PFSK-1 (cell line): Measurements from ENCODE around the gene IL17RD.

Experiments
- FOXP2 ChIP-seq: optimal IDR thresholded peaks from 2 replicates; pipeline ENCODE3; 2011; ENCODE audit warnings: borderline replicate concordance, control low read depth, inconsistent platforms; ENCODE audit not compliant: insufficient read depth; ENCODE audit errors: extremely low read length, extremely low read depth
- POLR2AphosphoS5 ChIP-seq: IDR thresholded peaks from 2 replicates; pipeline ENCODE4 v1.6.1; 2012; ENCODE audit warnings: low read depth, mild to moderate bottlenecking, control low read depth, low read length, moderate library complexity
- REST ChIP-seq, 2 experiments: IDR thresholded peaks; 2 replicates each; pipeline versions ENCODE4 v1.6.1 to v1.8.0; 2011 to 2012; ENCODE audit warnings: low read depth in 2 of 2, low read length in 2 of 2, control low read depth in 1 of 2, inconsistent platforms in 1 of 2, mild to moderate bottlenecking in 1 of 2, moderate library complexity in 1 of 2; ENCODE audit not compliant: insufficient read depth in 1 of 2
- SIN3A ChIP-seq: IDR thresholded peaks from 2 replicates; pipeline ENCODE4 v1.6.1; 2012; ENCODE audit warnings: mild to moderate bottlenecking, low read length, moderate library complexity, borderline replicate concordance; ENCODE audit not compliant: insufficient read depth
- TAF1 ChIP-seq: IDR thresholded peaks from 2 replicates; pipeline ENCODE4 v1.6.1; 2012; ENCODE audit warnings: low read length, control low read depth, borderline replicate concordance; ENCODE audit not compliant: insufficient read depth

The IL17RD gene

GRCh38 chr3:57061556-57061955, 103.6 kb downstream of the IL17RD start:
- TF ChIP-seq FOXP2 (no peak), POLR2AphosphoS5 (no peak)

- TF ChIP-seq REST (IDR thresholded peaks at IDR 0.05; ENCODE audit: insufficient read depth in 1 of 2, low read depth in 2 of 2, low read length in 2 of 2) (no peak), SIN3A (no peak), FOXP2 (no peak), POLR2AphosphoS5 (no peak), TAF1 (no peak)
Measured at GRCh38 chr3:57060089-57060821, 104.9 kb downstream of the IL17RD start, which contains the start of gene SPATA12. Gene SPATA12 (plus strand): TSS chr3:57060664. CDS start chr3:57073695, 13,031 bp downstream.

GRCh38 chr3:57059411-57059810, 105.7 kb downstream of the IL17RD start:
- TF ChIP-seq FOXP2 = no peak
- TF ChIP-seq POLR2AphosphoS5 = no peak
- no peak for TF ChIP-seq SIN3A
- TF ChIP-seq REST (IDR thresholded peaks at IDR 0.05; ENCODE audit: insufficient read depth in 1 of 2, low read depth in 2 of 2, low read length in 2 of 2) = no peak
- TF ChIP-seq TAF1 = no peak

GRCh38 chr3:57057351-57057750, 107.8 kb downstream of the IL17RD start:
- TF ChIP-seq FOXP2 (no peak), SIN3A (no peak), POLR2AphosphoS5 (no peak), TAF1 (no peak), REST (IDR thresholded peaks at IDR 0.05; ENCODE audit: insufficient read depth in 1 of 2, low read depth in 2 of 2, low read length in 2 of 2) (no peak)

- TF ChIP-seq FOXP2 (no peak), POLR2AphosphoS5 (no peak), SIN3A (no peak), REST (IDR thresholded peaks at IDR 0.05; ENCODE audit: insufficient read depth in 1 of 2, low read depth in 2 of 2, low read length in 2 of 2) (no peak), TAF1 (no peak)
Measured at GRCh38 chr3:57053122-57053521, 112.0 kb downstream of the IL17RD start.
